ENCODE measurements around the gene PDXDC1.
A peak's percentile ranks its signal among the peaks of the same experiment; 100 is the strongest.
"Not testable (repeated sequence)": the region's sequence is repeated elsewhere in the genome, so short reads cannot be mapped to it uniquely, and the experiment has no call there.

The PDXDC1 gene

GRCh38 chr16:15154005-15154404, 179.2 kb downstream of the PDXDC1 start:
- not testable (repeated sequence) for H3K9me3 Mint-ChIP-seq; DNase-seq (ENCODE audit: low spot score in 2 of 2); H3K4me1 Mint-ChIP-seq; H3K27ac Mint-ChIP-seq; H3K36me3 Mint-ChIP-seq; ATAC-seq
- peak overlapping the region; percentile 50 for H3K4me3 Mint-ChIP-seq

DNA sequence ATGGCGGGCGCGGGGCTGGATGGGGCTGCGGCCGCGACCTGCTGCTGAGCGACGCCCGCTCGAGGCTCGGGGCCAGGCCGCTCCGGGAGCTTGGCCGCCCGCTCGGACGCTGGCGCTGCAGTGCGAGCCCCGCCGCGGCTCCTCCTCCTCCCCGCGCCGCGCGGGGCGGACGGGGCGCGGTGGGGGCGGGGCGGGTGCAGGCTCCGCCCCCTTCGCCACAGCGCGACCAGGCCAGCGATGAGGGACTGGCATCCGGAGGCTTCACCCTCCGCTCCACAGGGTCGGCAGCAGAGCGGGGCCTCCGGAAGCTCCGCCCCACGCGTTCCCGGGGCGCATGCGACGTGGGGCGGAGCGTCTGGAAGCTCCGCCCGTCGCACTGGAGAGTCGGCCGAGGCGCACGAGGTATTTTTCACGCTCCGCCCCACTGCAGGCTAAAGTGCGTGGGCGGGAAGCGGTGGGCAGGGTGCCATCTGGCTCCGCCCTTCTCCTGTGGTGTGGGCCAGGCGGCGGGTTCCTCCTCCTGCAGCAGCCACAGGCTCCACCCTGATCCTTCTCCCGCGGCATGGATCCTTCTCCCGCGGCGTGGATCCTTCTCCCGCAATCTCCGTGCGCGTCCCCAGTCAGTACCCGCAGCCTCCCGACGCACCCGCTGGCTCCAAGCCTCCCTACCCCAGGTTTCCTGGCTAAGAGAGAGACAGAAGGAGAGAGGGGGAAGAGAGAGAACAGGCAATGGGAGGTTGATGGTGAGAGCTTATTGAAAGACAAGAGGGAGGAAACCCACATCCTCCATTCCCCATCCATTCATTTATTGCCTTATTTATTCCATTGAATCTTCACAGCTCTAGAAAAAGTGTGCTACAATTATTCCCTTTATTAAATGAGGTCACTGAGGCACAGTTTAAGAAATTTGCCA, 180.1 kb downstream of the PDXDC1 start:
- DNase-seq (ENCODE audit: low spot score in 2 of 2) (peak; percentile 79 to 92), ATAC-seq (peak; percentile 94)
- not testable (repeated sequence) for H3K9me3 Mint-ChIP-seq, H3K4me1 Mint-ChIP-seq, H3K36me3 Mint-ChIP-seq
- Mint-ChIP-seq H3K4me3 (peak overlapping the region; percentile 73), H3K27ac (peak overlapping the region; percentile 77)

DNA sequence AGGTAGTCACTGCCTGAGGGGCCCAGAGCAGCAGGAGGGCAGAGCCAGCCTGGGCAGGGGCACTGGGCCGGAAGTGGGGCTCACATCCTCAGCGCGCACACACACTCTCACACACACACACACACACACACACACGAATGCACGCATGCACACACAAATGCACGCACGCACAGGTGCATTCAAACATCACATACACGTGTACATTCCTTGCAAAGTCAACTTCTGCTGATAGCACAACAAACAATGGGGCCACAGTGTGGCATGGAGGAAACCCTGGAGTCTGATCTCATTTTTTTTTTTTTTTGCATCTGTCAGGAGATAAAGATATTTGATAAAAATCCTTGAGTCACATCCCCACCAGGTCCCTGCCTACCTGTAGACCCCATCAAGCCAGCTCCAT, 182.8 kb downstream of the PDXDC1 start:
- not testable (repeated sequence) for H3K4me3 Mint-ChIP-seq, H3K36me3 Mint-ChIP-seq, H3K9me3 Mint-ChIP-seq

GRCh38 chr16:15159671-15160070, 184.8 kb downstream of the PDXDC1 start:
- not testable (repeated sequence) for ATAC-seq; H3K27ac Mint-ChIP-seq; H3K9me3 Mint-ChIP-seq; H3K36me3 Mint-ChIP-seq; H3K4me1 Mint-ChIP-seq; H3K4me3 Mint-ChIP-seq; DNase-seq (ENCODE audit: low spot score in 2 of 2)

More for the DNA sequence above, 182.8 kb downstream of the PDXDC1 start:
- H3K4me1 Mint-ChIP-seq; DNase-seq (ENCODE audit: low spot score in 2 of 2); ATAC-seq; H3K27ac Mint-ChIP-seq: not testable (repeated sequence)

- H3K4me3 Mint-ChIP-seq; ATAC-seq; H3K27ac Mint-ChIP-seq; H3K4me1 Mint-ChIP-seq; DNase-seq (ENCODE audit: low spot score in 2 of 2); H3K36me3 Mint-ChIP-seq; H3K9me3 Mint-ChIP-seq: not testable (repeated sequence)
Measured at GRCh38 chr16:15160571-15160970, 185.7 kb downstream of the PDXDC1 start.

DNA sequence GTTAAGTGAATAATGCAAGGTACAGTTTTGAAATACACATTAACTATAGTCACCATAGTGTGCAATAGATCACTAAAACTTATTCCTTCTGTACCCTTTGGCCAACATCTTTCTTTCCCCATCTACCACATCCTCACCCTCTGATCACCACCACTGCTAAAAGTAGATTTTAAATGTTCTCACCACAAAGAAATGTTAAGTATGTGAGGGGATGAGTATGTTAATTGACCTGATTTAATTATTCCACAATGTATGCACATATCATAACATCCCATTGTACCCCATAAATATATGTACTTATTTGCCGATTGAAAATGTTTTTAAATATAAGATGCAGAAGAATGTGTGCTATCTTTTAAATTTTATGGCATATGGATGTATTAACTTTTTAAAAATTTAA, 188.2 kb downstream of the PDXDC1 start:
- not testable (repeated sequence) for DNase-seq (ENCODE audit: low spot score in 2 of 2); ATAC-seq; H3K9me3 Mint-ChIP-seq; H3K36me3 Mint-ChIP-seq; H3K4me1 Mint-ChIP-seq; H3K4me3 Mint-ChIP-seq; H3K27ac Mint-ChIP-seq

DNA sequence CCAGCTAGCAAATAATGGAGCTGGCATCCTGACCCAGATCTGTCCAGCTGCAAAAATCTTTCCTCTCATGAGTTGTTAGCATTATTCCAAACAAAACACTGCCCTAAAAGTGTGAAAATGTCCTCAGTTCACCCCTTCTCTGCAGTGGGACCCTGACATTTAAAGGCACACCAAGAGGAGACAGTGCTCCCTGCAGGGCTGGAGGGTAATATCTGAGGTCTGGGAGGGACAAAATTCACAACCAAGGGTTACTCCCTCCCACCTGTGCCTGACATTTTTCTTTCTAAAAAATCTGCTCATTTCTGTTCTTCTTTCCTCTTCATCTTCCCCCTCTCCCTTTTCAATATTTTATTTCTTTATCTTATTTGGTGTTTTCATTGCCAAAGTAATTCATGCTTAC, 191.4 kb downstream of the PDXDC1 start:
- H3K4me3 Mint-ChIP-seq; H3K27ac Mint-ChIP-seq; ATAC-seq; DNase-seq (ENCODE audit: low spot score in 2 of 2); H3K36me3 Mint-ChIP-seq; H3K9me3 Mint-ChIP-seq; H3K4me1 Mint-ChIP-seq: not testable (repeated sequence)

- not testable (repeated sequence) for H3K9me3 Mint-ChIP-seq
Measured at GRCh38 chr16:15168303-15168702, 193.5 kb downstream of the PDXDC1 start.

GRCh38 chr16:15168953-15169652, 194.3 kb downstream of the PDXDC1 start:
- H3K4me1 Mint-ChIP-seq; ATAC-seq; H3K4me3 Mint-ChIP-seq; H3K9me3 Mint-ChIP-seq; H3K36me3 Mint-ChIP-seq; H3K27ac Mint-ChIP-seq; DNase-seq (ENCODE audit: low spot score in 2 of 2): not testable (repeated sequence)

More at GRCh38 chr16:15168303-15168702, 193.5 kb downstream of the PDXDC1 start:
- not testable (repeated sequence) for H3K36me3 Mint-ChIP-seq; DNase-seq (ENCODE audit: low spot score in 2 of 2); H3K4me1 Mint-ChIP-seq; H3K27ac Mint-ChIP-seq; ATAC-seq; H3K4me3 Mint-ChIP-seq

- not testable (repeated sequence) for DNase-seq (ENCODE audit: low spot score in 2 of 2); H3K4me3 Mint-ChIP-seq; H3K36me3 Mint-ChIP-seq; H3K4me1 Mint-ChIP-seq; H3K27ac Mint-ChIP-seq; H3K9me3 Mint-ChIP-seq; ATAC-seq
Measured at GRCh38 chr16:15179909-15180308, 205.1 kb downstream of the PDXDC1 start.

- not testable (repeated sequence) for H3K36me3 Mint-ChIP-seq; H3K4me1 Mint-ChIP-seq; H3K27ac Mint-ChIP-seq; H3K9me3 Mint-ChIP-seq; DNase-seq (ENCODE audit: low spot score in 2 of 2); H3K4me3 Mint-ChIP-seq
- ATAC-seq = peak; percentile 90
Measured at GRCh38 chr16:15180946-15181345, 206.1 kb downstream of the PDXDC1 start.

DNA sequence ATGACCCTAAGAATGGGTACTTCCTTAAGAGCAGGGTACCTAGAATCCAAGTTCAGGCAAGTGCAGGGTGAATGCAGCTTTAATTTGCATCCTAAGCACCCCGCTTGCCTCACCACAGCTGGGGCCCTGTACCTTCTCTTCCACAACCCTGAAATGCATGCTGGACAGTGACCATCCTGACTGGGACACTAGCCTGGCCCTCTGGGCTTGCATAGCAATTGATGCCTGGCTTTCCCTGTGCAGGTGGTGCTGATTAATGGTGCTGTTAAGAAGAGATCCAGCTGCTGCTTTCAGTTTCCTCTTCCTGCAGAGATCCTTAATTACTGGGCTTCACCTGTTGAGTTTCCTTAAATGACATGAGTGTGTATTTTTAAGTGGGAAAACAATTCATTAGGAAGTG, 209.2 kb downstream of the PDXDC1 start:
- not testable (repeated sequence) for H3K4me1 Mint-ChIP-seq; H3K4me3 Mint-ChIP-seq; H3K27ac Mint-ChIP-seq; ATAC-seq; H3K9me3 Mint-ChIP-seq; DNase-seq (ENCODE audit: low spot score in 2 of 2); H3K36me3 Mint-ChIP-seq
